Caco-2 (cell line): ENCODE results near the gene ATP13A1. TPM values are rescaled to one million over a fixed set of nuclear protein-coding genes. Genes with fewer than 3 reads are reported as not detected.
A peak's percentile ranks its signal among the peaks of the same experiment; 100 is the strongest.

Experiments used
- BruUV-seq: library from RNA; stranded (reverse); fragments of 400-500 nt; replicated peaks from 2 replicates; lab custom pipeline; 2021; lab: Mats Ljungman, UMichigan
- CTCF ChIA-PET: fragments of 300-600 bp; sonication (Branson Sonifier 250); formaldehyde crosslinking; loops from one replicate; lab custom pipeline; 2022; ENCODE audit warnings: antibody characterized with exemption; lab: Charles Lee
- POLR2A ChIA-PET: fragments of 300-600 bp; sonication (Branson Sonifier 250); formaldehyde crosslinking; loops from one replicate; lab custom pipeline; 2022; ENCODE audit warnings: antibody characterized with exemption; lab: Charles Lee
- DNase-seq, 2 experiments: peaks; one replicate each; pipeline versions ENCODE4 v3.0.0 to v3.0.0-alpha.2; 2020 to 2022
- H3K27me3 ChIP-seq: replicated peaks from 2 replicates; pipeline ENCODE4 v1.6.0; 2011; ENCODE audit warnings: low read length; ENCODE audit not compliant: control insufficient read depth, insufficient read depth
- H3K36me3 ChIP-seq: 2 replicates; pipeline ENCODE4 v1.5.1; 2011; ENCODE audit warnings: low read length; ENCODE audit not compliant: control insufficient read depth, insufficient read depth
- H3K4me1 ChIP-seq: fragments of 250-450 bp; sonication (Bioruptor Pico); 2 replicates; pipeline ENCODE4 v1.5.1; 2020; ENCODE audit warnings: mild to moderate bottlenecking
- H3K4me3 ChIP-seq: 2 replicates; pipeline ENCODE4 v1.5.1; 2011; ENCODE audit warnings: low read depth, mild to moderate bottlenecking, control low read depth, low read length
- H3K9me3 ChIP-seq: fragments of 250-450 bp; sonication (Bioruptor Pico); 2 replicates; pipeline ENCODE4 v1.5.1; 2020; ENCODE audit warnings: mild to moderate bottlenecking, moderate library complexity
- H3K27ac Mint-ChIP-seq: one replicate; pipeline ENCODE4 v1.8.0; 2022; ENCODE audit warnings: mixed read lengths; ENCODE audit not compliant: unreplicated experiment
- H3K27me3 Mint-ChIP-seq: one replicate; pipeline ENCODE4 v1.8.0; 2022; ENCODE audit warnings: mixed read lengths; ENCODE audit not compliant: insufficient read depth, unreplicated experiment
- H3K36me3 Mint-ChIP-seq: one replicate; pipeline ENCODE4 v1.8.0; 2022; ENCODE audit warnings: mild to moderate bottlenecking, mixed read lengths; ENCODE audit not compliant: insufficient read depth, unreplicated experiment
- H3K4me1 Mint-ChIP-seq: one replicate; pipeline ENCODE4 v1.8.0; 2022; ENCODE audit warnings: low read depth, mixed read lengths; ENCODE audit not compliant: unreplicated experiment
- H3K4me3 Mint-ChIP-seq: one replicate; pipeline ENCODE4 v1.8.0; 2022; ENCODE audit warnings: mild to moderate bottlenecking, moderate library complexity, mixed read lengths; ENCODE audit not compliant: unreplicated experiment
- H3K9me3 Mint-ChIP-seq: one replicate; pipeline ENCODE4 v1.8.0; 2022; ENCODE audit warnings: mixed read lengths; ENCODE audit not compliant: unreplicated experiment
- intact Hi-C: fragments of 100-400 bp; cut with micrococcal nuclease; formaldehyde crosslinking; loops from one replicate; pipeline ENCODE4 v1.10.0; 2022; ENCODE audit not compliant: unreplicated experiment
- total RNA-seq: library from RNA; stranded (reverse); gene quantifications from 2 replicates; pipeline ENCODE4 v1.2.3, GENCODE V29; 2022
- TF ChIP-seq, protein P1 (sequence below), 2 experiments: fragments of 200-600 bp in 1 of 2; IDR thresholded peaks; 1 replicate in 1 of 2; 2 replicates in 1 of 2; pipeline versions ENCODE4 v1.5.1 to v1.8.0; 2011 to 2022; ENCODE audit warnings: antibody characterized with exemption in 1 of 2, control low read depth in 1 of 2, inconsistent platforms in 1 of 2, low read depth in 1 of 2, low read length in 1 of 2, mild to moderate bottlenecking in 1 of 2, moderate library complexity in 1 of 2; ENCODE audit not compliant: insufficient read depth in 1 of 2, severe bottlenecking in 1 of 2, unreplicated experiment in 1 of 2

The ATP13A1 gene
- total RNA-seq, 1 experiment from 2014 or later = 83.0 TPM

DNA sequence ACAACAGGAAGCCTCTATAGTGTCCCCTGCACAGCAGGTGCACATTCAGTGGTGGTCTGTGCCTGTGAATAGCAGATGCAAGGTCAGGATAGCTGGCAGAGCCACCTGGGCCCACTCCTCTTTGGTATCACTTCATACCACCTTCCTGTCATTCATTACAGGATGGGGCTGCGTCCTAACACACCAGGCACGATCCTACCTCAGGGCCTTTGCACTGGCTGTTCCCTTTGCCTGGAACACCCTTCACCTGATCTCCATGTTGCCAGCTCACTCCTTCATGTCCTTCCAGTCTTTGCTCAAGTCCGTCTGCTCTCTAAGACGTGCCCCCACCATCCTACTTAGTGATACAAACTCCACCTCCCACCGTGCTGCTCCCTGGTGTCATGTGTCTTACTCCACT lies 30.8 kb downstream of the ATP13A1 start:
- Histone ChIP-seq H3K36me3 (no peaks in the 10 kb centered on the region; the same call in 1 of the 2 replicates), H3K4me1 (no peaks in the 10 kb centered on the region), H3K9me3 (no peaks in the 10 kb centered on the region), H3K4me3 (no peak overlapping the region), H3K27me3 (no peaks in the 10 kb centered on the region)
- H3K9me3 Mint-ChIP-seq = no peaks in the 10 kb centered on the region
- no peak overlapping the region for H3K4me3 Mint-ChIP-seq
- H3K36me3 Mint-ChIP-seq = peaks cover 34% of the 10 kb centered on the region
- intact Hi-C loops = no loop called here
- POLR2A ChIA-PET = no interaction called here
- CTCF ChIA-PET = interaction anchor here (0.7 kb wide), 1 partner anchor 189 kb away, joined by 5 read pairs; no protein-coding TSS in a partner anchor
- H3K27ac Mint-ChIP-seq = peak overlapping the region; percentile 11
- no TSS peak for BruUV-seq
- H3K27me3 Mint-ChIP-seq = no peaks in the 10 kb centered on the region
- TF ChIP-seq, protein P1, sequence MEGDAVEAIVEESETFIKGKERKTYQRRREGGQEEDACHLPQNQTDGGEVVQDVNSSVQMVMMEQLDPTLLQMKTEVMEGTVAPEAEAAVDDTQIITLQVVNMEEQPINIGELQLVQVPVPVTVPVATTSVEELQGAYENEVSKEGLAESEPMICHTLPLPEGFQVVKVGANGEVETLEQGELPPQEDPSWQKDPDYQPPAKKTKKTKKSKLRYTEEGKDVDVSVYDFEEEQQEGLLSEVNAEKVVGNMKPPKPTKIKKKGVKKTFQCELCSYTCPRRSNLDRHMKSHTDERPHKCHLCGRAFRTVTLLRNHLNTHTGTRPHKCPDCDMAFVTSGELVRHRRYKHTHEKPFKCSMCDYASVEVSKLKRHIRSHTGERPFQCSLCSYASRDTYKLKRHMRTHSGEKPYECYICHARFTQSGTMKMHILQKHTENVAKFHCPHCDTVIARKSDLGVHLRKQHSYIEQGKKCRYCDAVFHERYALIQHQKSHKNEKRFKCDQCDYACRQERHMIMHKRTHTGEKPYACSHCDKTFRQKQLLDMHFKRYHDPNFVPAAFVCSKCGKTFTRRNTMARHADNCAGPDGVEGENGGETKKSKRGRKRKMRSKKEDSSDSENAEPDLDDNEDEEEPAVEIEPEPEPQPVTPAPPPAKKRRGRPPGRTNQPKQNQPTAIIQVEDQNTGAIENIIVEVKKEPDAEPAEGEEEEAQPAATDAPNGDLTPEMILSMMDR (IDR thresholded peaks at IDR 0.05; ENCODE audit: insufficient read depth in 1 of 2, low read depth in 1 of 2, low read length in 1 of 2, severe bottlenecking in 1 of 2, unreplicated experiment in 1 of 2) = no peak
- no peak for DNase-seq
- peaks cover 1% of the 10 kb centered on the region for H3K4me1 Mint-ChIP-seq

DNA sequence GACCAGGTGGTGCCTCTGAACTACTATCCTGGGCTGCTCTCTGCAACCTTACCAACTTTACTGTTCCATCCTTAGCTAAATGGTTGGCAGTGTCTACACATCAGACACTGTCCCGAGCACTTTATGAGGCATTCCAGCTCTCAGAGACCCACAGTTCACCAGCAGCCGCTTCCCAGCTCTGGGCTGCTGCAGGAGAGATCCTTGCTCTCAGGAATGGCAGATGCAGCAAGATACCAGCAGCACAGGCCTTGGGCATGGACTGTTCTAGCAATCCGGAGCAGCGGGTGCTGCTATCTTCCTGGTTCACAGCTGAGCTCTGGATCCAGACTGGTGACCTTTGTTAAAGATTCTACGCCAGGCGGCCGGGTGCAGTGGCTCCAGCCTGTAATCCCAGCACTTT lies 32.1 kb downstream of the ATP13A1 start:
- TF ChIP-seq, protein P1 (IDR thresholded peaks at IDR 0.05; ENCODE audit: insufficient read depth in 1 of 2, low read depth in 1 of 2, low read length in 1 of 2, severe bottlenecking in 1 of 2, unreplicated experiment in 1 of 2) = no peak
- Histone ChIP-seq H3K9me3 (no peaks in the 10 kb centered on the region), H3K27me3 (no peaks in the 10 kb centered on the region), H3K36me3 (no peaks in the 10 kb centered on the region; the same call in 1 of the 2 replicates), H3K4me1 (no peaks in the 10 kb centered on the region), H3K4me3 (no peak overlapping the region)
- no TSS peak for BruUV-seq
- Mint-ChIP-seq H3K9me3 (no peaks in the 10 kb centered on the region), H3K27me3 (no peaks in the 10 kb centered on the region), H3K36me3 (peaks cover 43% of the 10 kb centered on the region), H3K4me3 (no peak overlapping the region), H3K27ac (no peak overlapping the region), H3K4me1 (peaks cover 15% of the 10 kb centered on the region)
- ChIA-PET POLR2A (no interaction called here), CTCF (no interaction called here)
- intact Hi-C loops = no loop called here
- no peak for DNase-seq

DNA sequence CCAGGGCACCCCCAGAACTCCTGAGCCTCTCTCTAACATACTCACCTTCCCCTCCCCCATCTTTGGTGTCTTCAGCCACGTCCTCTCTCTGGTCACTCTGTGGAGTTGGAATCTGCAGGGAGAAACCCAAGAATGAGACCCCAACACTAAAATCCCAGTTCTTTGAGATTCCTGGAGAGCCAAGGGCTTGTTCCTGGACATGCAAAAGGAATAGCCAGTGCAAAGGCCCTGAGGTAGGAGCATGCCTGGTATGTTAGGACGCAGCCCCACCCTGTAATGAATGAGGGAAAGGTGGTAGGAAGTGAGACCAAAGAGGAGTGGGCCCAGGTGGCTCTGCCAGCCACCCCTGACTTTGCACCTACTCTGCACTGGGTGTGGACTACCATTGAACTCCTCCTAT lies 33.0 kb downstream of the ATP13A1 start:
- H3K27me3 Mint-ChIP-seq = no peaks in the 10 kb centered on the region
- no peak overlapping the region for H3K4me3 ChIP-seq
- H3K4me3 Mint-ChIP-seq = no peak overlapping the region
- peaks cover 19% of the 10 kb centered on the region for H3K4me1 Mint-ChIP-seq
- H3K4me1 ChIP-seq = no peaks in the 10 kb centered on the region
- peaks cover 48% of the 10 kb centered on the region for H3K36me3 Mint-ChIP-seq
- no peaks in the 10 kb centered on the region for H3K27me3 ChIP-seq
- ChIA-PET CTCF (no interaction called here), POLR2A (no interaction called here)
- H3K36me3 ChIP-seq = no peaks in the 10 kb centered on the region; the same call in 1 of the 2 replicates
- no peaks in the 10 kb centered on the region for H3K9me3 Mint-ChIP-seq
- intact Hi-C loops = no loop called here
- no peak for DNase-seq
- no peaks in the 10 kb centered on the region for H3K9me3 ChIP-seq
- TF ChIP-seq, protein P1 (IDR thresholded peaks at IDR 0.05; ENCODE audit: insufficient read depth in 1 of 2, low read depth in 1 of 2, low read length in 1 of 2, severe bottlenecking in 1 of 2, unreplicated experiment in 1 of 2) = no peak
- H3K27ac Mint-ChIP-seq = peak overlapping the region; percentile 63
- no TSS peak for BruUV-seq
